LNCAP (cell line): ENCODE measurements around the gene TMEFF1.
A peak's percentile ranks its signal among the peaks of the same experiment; 100 is the strongest.

Source experiments
- TF ChIP-seq, protein P1 (sequence below): fragments of 450-650 bp; IDR thresholded peaks from 2 replicates; pipeline ENCODE4 v1.5.1; 2017; ENCODE audit warnings: mild to moderate bottlenecking

The TMEFF1 gene

DNA sequence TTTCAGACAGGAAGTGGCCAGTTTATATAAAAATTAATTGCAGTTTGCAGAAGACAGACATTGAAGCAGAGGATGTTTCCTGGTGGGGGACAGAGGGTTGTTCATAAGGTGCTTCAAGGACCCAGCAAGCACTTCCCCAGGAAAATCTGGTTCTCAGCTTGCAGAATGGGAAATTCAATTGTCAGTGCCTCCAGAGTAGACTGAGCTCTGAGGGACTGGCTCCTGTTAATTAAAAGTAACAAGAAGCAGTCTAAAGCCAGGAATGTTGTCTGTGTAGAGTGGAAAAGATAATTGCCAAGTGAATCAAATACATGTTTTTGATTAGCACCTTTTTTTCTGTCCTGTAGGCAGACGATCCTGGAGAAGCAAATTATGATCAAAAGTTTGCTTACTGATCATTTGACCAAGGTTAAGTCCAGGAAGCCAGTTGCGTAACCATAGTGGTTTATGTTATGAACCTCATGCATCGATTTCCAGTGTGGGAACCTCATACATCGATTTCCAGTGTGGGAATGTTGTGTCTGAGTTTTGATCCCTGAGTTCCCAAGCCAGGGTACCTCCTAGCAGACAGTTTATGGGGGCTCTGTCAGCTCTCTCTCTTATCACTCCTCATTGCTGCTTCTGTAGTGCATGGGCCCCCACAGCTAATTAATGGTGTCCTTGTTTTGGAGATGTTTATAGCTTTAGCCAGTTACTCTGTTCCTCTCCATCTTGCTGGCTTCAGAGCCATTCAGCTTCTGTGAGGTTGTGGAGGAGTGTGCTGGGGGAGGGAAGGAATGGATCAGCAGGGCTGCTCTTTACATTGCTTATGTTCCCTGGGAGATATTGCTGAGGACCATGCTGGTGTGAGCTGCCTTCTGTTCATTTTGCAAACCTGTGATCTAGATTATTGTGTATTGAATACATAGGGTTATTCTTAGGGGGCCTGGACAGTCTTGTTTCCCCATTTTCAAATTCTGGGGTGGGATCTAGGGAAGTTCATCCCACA lies 28.9 kb upstream of the TMEFF1 start:
- TF ChIP-seq, protein P1, sequence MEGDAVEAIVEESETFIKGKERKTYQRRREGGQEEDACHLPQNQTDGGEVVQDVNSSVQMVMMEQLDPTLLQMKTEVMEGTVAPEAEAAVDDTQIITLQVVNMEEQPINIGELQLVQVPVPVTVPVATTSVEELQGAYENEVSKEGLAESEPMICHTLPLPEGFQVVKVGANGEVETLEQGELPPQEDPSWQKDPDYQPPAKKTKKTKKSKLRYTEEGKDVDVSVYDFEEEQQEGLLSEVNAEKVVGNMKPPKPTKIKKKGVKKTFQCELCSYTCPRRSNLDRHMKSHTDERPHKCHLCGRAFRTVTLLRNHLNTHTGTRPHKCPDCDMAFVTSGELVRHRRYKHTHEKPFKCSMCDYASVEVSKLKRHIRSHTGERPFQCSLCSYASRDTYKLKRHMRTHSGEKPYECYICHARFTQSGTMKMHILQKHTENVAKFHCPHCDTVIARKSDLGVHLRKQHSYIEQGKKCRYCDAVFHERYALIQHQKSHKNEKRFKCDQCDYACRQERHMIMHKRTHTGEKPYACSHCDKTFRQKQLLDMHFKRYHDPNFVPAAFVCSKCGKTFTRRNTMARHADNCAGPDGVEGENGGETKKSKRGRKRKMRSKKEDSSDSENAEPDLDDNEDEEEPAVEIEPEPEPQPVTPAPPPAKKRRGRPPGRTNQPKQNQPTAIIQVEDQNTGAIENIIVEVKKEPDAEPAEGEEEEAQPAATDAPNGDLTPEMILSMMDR: no peak

DNA sequence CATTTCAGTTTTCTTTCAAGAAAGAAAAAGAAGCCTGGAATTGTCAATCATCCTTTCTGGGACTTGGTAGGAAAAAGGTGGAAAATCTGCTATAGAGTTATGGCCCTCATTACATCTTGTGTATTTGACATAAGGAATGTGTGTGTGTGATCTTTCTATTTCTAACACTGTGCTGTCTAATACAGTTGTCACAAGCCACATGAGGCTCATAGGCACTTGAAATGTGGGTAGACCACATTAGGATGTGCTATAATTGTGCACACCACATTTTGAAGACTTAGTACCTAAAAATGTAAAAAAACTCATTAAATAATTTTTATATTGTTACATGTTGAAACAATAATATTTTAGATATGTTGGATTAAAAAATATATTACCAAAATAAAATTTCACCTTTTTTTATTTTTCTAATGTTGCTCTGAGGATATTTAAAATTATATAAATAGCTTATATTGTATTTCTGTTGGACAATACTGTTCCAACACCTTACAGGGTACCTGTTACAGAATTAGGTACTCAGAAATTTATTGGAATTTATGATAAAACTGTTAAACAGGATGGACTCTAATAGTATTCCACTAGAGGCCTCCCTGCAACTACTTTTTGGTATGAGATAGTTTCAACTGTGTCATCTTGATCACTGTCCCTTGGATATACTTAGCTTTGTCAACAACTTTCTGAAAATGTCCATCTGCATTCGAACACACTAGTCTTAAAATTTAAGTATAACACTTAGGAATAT lies 27.6 kb upstream of the TMEFF1 start:
- TF ChIP-seq, protein P1: 0 out of 2 replicates have a peak, but pooled peaks have one; percentile 12

DNA sequence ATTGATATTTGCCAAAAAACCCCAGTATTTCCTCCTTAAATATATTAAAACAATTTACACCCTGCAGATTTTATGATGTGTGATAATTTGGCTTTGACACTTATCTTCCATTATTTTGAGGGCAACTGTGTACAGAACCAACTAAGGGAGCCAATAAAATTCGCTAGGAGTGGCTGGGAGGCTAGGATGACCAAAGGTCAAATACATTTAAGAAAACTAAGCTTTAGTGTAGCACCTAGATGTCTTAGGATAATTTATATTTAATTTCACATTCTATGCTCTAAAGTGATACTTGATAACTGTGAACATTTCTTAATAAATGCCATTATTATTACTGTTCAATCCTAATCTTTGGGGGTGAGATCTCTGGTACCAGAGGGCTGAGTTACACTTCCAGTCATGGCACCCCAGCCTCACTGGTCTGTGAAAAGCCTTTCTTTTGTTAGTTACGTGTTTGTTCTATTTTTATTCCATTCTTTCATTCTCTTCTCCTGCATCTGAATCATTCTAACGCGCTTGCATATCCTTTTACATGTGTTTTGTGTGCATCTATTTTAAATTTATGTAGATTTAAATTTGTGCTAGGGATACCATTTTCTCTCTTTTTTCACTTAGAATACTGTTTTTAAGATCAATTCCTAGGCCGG lies 26.9 kb upstream of the TMEFF1 start:
- TF ChIP-seq, protein P1: no peak

DNA sequence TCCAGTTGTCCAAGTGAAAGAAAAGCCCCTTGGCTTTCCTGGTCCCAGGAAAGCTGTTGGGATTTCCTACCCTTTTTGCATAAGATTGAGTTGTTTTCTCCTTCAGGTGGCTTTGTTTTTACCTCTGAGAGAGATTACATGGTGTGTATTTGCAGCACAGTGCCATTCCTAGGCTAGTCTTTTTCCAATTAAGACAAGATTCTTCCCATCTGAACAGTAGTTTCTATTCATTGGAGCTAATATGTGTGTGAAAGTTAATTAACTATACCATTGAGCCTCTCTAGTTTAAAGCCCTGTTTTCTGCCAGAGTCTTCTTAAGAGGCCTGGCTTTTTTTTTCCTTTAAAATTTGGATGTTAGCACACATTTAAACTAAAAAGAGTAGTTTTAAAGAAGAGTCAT lies 25.9 kb upstream of the TMEFF1 start:
- TF ChIP-seq, protein P1: no peak

DNA sequence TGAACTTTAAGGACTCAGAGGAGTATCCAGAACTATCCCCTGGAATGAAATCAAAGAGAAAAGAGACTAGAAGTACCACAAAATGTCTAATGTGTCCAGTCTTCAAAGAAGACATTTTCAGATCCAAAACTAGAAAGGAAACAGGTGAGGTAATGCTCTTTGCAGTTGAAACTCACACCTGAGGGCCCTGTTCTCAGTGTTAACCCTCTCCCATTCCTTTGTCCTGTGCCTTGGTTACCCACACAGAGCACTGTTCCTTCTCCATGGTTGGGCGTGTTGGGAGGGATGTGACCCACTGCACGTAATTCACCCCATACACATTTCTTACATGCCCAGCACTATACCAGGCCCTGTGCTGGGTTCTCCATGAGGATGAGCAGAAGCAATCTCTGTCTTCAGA lies 24.7 kb upstream of the TMEFF1 start:
- TF ChIP-seq, protein P1: no peak

DNA sequence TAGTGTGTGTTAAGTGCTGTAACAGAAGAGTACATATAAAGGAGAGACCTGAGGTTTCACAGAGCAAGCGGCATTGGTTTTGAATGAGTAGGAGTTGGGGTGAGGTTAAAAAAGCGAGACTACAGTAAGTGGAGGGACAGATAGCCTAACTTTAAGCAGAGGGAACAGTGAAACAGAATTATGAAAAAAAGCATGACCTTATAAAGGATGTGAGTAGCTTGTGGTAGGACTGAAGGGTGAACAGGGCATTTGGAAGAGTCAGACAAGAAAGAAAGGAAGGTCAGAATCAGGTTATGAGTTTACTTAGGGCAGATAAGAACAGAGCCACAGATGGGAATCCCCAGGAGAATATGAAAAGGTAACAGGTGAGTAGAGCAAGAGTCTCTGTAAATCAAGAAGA lies 23.5 kb upstream of the TMEFF1 start:
- TF ChIP-seq, protein P1: no peak

DNA sequence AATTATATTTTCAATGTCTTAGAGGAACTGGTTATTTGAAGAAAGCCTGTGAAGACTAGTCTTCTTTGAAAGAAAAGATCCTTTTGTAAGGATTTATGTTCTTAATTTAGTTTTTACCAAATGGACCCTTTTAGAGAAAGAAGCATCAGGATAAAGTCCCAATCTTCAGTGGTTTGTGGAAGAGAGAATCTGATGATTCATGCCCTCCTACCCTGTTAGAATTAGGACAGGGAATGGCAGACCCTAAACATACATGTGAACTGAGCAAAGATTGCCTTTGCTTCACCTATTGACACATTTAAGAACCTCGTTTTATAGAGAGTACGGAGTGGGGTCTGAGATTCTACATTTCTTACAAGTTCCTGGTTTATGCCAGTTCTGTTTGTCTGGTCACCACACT lies 20.1 kb upstream of the TMEFF1 start:
- TF ChIP-seq, protein P1: no peak
